HEK293 (cell line): ENCODE results near the gene ZNF429.

Source experiments
- CTCF ChIA-PET: fragments of 350-600 bp; formaldehyde crosslinking; extraction: SDS; loops from one replicate; lab custom pipeline; 2021; ENCODE audit warnings: antibody characterized with exemption; lab: Yijun Ruan, JAX
- POLR2A ChIA-PET: fragments of 300-600 bp; formaldehyde crosslinking; extraction: SDS; loops from one replicate; lab custom pipeline; 2020; ENCODE audit warnings: antibody characterized with exemption, inconsistent platforms; lab: Yijun Ruan, JAX
- H3K27ac ChIP-seq: fragments of 200-500 bp; sonication (Bioruptor generic); 2 replicates; pipeline ENCODE4 v1.5.1; 2014; ENCODE audit warnings: low read depth, low read length, control low read depth, inconsistent platforms; ENCODE audit errors: extremely low read depth
- H3K36me3 ChIP-seq, 2 experiments: fragments of 200-500 bp in 1 of 2; sonication (Bioruptor generic) in 1 of 2; 1 replicate in 1 of 2; 2 replicates in 1 of 2; pipeline ENCODE4 v1.5.1; 2014 to 2017; ENCODE audit warnings: inconsistent platforms in 2 of 2, low read length in 2 of 2; ENCODE audit not compliant: control insufficient read depth in 2 of 2, insufficient read depth in 1 of 2
- H3K4me1 ChIP-seq: fragments of 200-500 bp; sonication (Bioruptor generic); 2 replicates; pipeline ENCODE4 v1.5.1; 2014; ENCODE audit warnings: mild to moderate bottlenecking, low read length, inconsistent platforms; ENCODE audit not compliant: control insufficient read depth, insufficient read depth
- H3K4me3 ChIP-seq: 2 replicates; pipeline ENCODE4 v1.5.1; 2011; ENCODE audit warnings: low read depth, mild to moderate bottlenecking, control low read depth, low read length, moderate library complexity
- H3K9me3 ChIP-seq: fragments of 200-500 bp; sonication (Bioruptor generic); 2 replicates; pipeline ENCODE4 v1.5.1; 2014; ENCODE audit warnings: low read depth, low read length, inconsistent platforms; ENCODE audit not compliant: control insufficient read depth, insufficient read depth
- ELK4 ChIP-seq: IDR thresholded peaks from 2 replicates; pipeline ENCODE4 v1.6.1; 2011; ENCODE audit warnings: mild to moderate bottlenecking, low read depth, low read length, borderline replicate concordance
- HOXC10 ChIP-seq: sonication (generic); formaldehyde crosslinking; IDR thresholded peaks from 2 replicates; pipeline ENCODE4 v1.8.1; 2023; ENCODE audit warnings: mild to moderate bottlenecking, missing genetic modification reagents
- INSM2 ChIP-seq: fragments of 450-650 bp; formaldehyde crosslinking; IDR thresholded peaks from 2 replicates; pipeline ENCODE4 v1.5.1; 2016; ENCODE audit warnings: missing biosample characterization, missing genetic modification characterization
- KLF16 ChIP-seq: fragments of 450-650 bp; formaldehyde crosslinking; IDR thresholded peaks from 2 replicates; pipeline ENCODE4 v1.5.1; 2017; ENCODE audit warnings: missing biosample characterization, missing genetic modification characterization
- KLF7 ChIP-seq: fragments of 450-650 bp; formaldehyde crosslinking; IDR thresholded peaks from 2 replicates; pipeline ENCODE4 v1.5.1; 2016; ENCODE audit warnings: missing biosample characterization, missing genetic modification characterization, borderline replicate concordance
- MZF1 ChIP-seq: fragments of 450-650 bp; formaldehyde crosslinking; IDR thresholded peaks from 2 replicates; pipeline ENCODE4 v1.5.1; 2017; ENCODE audit warnings: missing biosample characterization, missing genetic modification characterization, borderline replicate concordance
- OSR2 ChIP-seq: fragments of 450-650 bp; formaldehyde crosslinking; IDR thresholded peaks from 2 replicates; pipeline ENCODE4 v1.5.1; 2016; ENCODE audit warnings: missing biosample characterization, missing genetic modification characterization
- OVOL3 ChIP-seq: fragments of 450-650 bp; formaldehyde crosslinking; IDR thresholded peaks from 2 replicates; pipeline ENCODE4 v1.5.1; 2016; ENCODE audit warnings: missing biosample characterization, missing genetic modification characterization
- PRDM1 ChIP-seq: fragments of 450-650 bp; formaldehyde crosslinking; IDR thresholded peaks from 2 replicates; pipeline ENCODE4; 2016; ENCODE audit warnings: missing biosample characterization, missing genetic modification characterization
- SCRT1 ChIP-seq: fragments of 450-650 bp; formaldehyde crosslinking; IDR thresholded peaks from 2 replicates; pipeline ENCODE4 v1.5.1; 2016; ENCODE audit warnings: missing biosample characterization, missing genetic modification characterization, borderline replicate concordance
- SP7 ChIP-seq: fragments of 450-650 bp; formaldehyde crosslinking; IDR thresholded peaks from 2 replicates; pipeline ENCODE4 v1.5.1; 2016; ENCODE audit warnings: missing biosample characterization, missing genetic modification characterization
- ZBTB21 ChIP-seq: fragments of 450-650 bp; formaldehyde crosslinking; IDR thresholded peaks from 2 replicates; pipeline ENCODE4 v1.5.1; 2017; ENCODE audit warnings: missing biosample characterization, missing genetic modification characterization
- ZBTB49 ChIP-seq: fragments of 450-650 bp; formaldehyde crosslinking; IDR thresholded peaks from 2 replicates; pipeline ENCODE4 v1.5.1; 2016; ENCODE audit warnings: missing biosample characterization, missing genetic modification characterization, low read depth
- ZNF121 ChIP-seq: fragments of 450-650 bp; formaldehyde crosslinking; IDR thresholded peaks from 2 replicates; pipeline ENCODE4 v1.5.1; 2016; ENCODE audit warnings: missing biosample characterization, missing genetic modification characterization
- ZNF155 ChIP-seq: fragments of 450-650 bp; formaldehyde crosslinking; IDR thresholded peaks from 2 replicates; pipeline ENCODE4 v1.5.1; 2016; ENCODE audit warnings: missing biosample characterization, missing genetic modification characterization
- ZNF324 ChIP-seq: fragments of 450-650 bp; formaldehyde crosslinking; IDR thresholded peaks from 2 replicates; pipeline ENCODE4 v1.5.1; 2016; ENCODE audit warnings: missing biosample characterization, missing genetic modification characterization
- ZNF362 ChIP-seq: fragments of 450-650 bp; formaldehyde crosslinking; IDR thresholded peaks from 2 replicates; pipeline ENCODE4 v1.5.1; 2016; ENCODE audit warnings: missing biosample characterization, missing genetic modification characterization
- ZNF391 ChIP-seq: fragments of 450-650 bp; formaldehyde crosslinking; IDR thresholded peaks from 2 replicates; pipeline ENCODE4 v1.5.1; 2016; ENCODE audit warnings: low read depth, missing biosample characterization, missing genetic modification characterization, borderline replicate concordance
- ZNF561 ChIP-seq: fragments of 450-650 bp; IDR thresholded peaks from 2 replicates; pipeline ENCODE4 v1.5.1; 2018; ENCODE audit warnings: missing biosample characterization, missing genetic modification characterization, borderline replicate concordance
- ZNF580 ChIP-seq: fragments of 450-650 bp; formaldehyde crosslinking; IDR thresholded peaks from 2 replicates; pipeline ENCODE4 v1.5.1; 2016; ENCODE audit warnings: missing biosample characterization, missing genetic modification characterization
- ZNF660 ChIP-seq: fragments of 450-650 bp; IDR thresholded peaks from 2 replicates; pipeline ENCODE4 v1.5.1; 2018; ENCODE audit warnings: missing biosample characterization, mild to moderate bottlenecking, missing genetic modification characterization
- ZNF677 ChIP-seq: fragments of 450-650 bp; IDR thresholded peaks from 2 replicates; pipeline ENCODE4 v1.5.0; 2018; ENCODE audit warnings: missing biosample characterization, mild to moderate bottlenecking, missing genetic modification characterization, moderate library complexity
- TF ChIP-seq, protein P1 (sequence below): fragments of 450-650 bp; formaldehyde crosslinking; IDR thresholded peaks from 2 replicates; pipeline ENCODE4 v1.5.1; 2016; ENCODE audit warnings: missing biosample characterization, missing genetic modification characterization

ZNF429 gene

GRCh38 chr19:21593008-21593481 lies 87.6 kb downstream of the ZNF429 start (continued):
- TF ChIP-seq ELK4 (no peak), ZNF121 (tag by site-specific recombination) (no peak), OSR2 (tag by site-specific recombination) (no peak), SP7 (no peak), KLF16 (tag by site-specific recombination) (no peak), MZF1 (no peak), ZNF561 (no peak), ZNF324 (no peak), KLF7 (tag by site-specific recombination) (no peak)

DNA sequence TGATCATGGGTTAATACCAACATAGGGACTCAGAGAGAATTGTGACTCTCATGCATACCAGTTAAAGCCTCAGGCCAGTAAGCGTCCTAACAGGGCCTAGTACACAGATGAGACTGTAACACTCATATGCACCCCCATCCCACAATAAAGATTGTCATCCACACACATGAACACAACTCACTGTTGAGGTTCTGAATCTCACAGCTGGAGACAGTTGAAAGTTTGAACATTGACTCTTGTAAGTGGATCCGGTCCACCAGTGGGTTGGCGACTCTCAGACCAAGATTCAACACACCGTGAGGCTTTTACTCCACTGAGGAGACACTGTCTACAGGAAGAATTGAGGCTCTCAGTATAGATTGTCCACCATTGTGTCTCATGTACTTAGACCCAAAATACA lies 88.1 kb downstream of the ZNF429 start:
- Histone ChIP-seq H3K4me1 (no peaks in the 10 kb centered on the region), H3K9me3 (no peaks in the 10 kb centered on the region), H3K4me3 (no peak overlapping the region), H3K27ac (no peak overlapping the region), H3K36me3 (no peaks in the 10 kb centered on the region)
- CTCF ChIA-PET = no interaction called here
- TF ChIP-seq ZNF677 (tag by site-specific recombination) (no peak), OSR2 (tag by site-specific recombination) (no peak), INSM2 (tag by site-specific recombination) (no peak), ZNF580 (tag by site-specific recombination) (no peak), ZBTB49 (tag by site-specific recombination) (no peak), ZNF660 (no peak), ZNF561 (no peak), ZNF362 (tag by site-specific recombination) (no peak), KLF16 (tag by site-specific recombination) (no peak), OVOL3 (tag by site-specific recombination) (no peak), HOXC10 (CRISPR knock-in tag) (no peak), ZBTB21 (tag by site-specific recombination) (no peak), ZNF155 (tag by site-specific recombination) (no peak), SCRT1 (tag by site-specific recombination) (no peak), ZNF121 (tag by site-specific recombination) (no peak), PRDM1 (tag by site-specific recombination) (no peak), ZNF391 (tag by site-specific recombination) (no peak)
- TF ChIP-seq, protein P1, sequence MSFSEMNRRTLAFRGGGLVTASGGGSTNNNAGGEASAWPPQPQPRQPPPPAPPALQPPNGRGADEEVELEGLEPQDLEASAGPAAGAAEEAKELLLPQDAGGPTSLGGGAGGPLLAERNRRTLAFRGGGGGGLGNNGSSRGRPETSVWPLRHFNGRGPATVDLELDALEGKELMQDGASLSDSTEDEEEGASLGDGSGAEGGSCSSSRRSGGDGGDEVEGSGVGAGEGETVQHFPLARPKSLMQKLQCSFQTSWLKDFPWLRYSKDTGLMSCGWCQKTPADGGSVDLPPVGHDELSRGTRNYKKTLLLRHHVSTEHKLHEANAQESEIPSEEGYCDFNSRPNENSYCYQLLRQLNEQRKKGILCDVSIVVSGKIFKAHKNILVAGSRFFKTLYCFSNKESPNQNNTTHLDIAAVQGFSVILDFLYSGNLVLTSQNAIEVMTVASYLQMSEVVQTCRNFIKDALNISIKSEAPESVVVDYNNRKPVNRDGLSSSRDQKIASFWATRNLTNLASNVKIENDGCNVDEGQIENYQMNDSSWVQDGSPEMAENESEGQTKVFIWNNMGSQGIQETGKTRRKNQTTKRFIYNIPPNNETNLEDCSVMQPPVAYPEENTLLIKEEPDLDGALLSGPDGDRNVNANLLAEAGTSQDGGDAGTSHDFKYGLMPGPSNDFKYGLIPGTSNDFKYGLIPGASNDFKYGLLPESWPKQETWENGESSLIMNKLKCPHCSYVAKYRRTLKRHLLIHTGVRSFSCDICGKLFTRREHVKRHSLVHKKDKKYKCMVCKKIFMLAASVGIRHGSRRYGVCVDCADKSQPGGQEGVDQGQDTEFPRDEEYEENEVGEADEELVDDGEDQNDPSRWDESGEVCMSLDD = no peak
- POLR2A ChIA-PET = no interaction called here
